Measurements from ENCODE around the gene CPEB2.
A peak's percentile ranks its signal among the peaks of the same experiment; 100 is the strongest.
"Not testable (repeated sequence)": the region's sequence is repeated elsewhere in the genome, so short reads cannot be mapped to it uniquely, and the experiment has no call there.

CPEB2 gene

DNA sequence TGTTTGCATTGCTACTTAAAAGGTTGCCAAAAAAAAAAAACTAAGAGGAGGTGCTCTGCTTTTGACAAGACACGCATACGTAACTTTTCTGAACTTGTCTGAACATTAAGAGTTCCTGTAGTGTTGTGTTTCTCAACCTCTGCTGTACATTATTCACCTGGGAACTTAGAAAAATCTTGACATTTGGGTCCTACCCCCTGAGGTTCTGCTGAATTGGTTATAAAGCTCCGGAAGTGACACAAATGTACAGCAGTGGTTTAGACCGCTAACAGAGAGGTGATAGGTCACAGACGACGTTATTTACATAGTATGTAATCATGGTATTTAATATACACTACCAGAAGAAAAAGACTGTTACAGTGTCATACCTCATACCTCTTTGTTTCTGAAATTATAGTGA is 61.1 kb downstream of the CPEB2 start:
- DNase-seq, result no peak

DNA sequence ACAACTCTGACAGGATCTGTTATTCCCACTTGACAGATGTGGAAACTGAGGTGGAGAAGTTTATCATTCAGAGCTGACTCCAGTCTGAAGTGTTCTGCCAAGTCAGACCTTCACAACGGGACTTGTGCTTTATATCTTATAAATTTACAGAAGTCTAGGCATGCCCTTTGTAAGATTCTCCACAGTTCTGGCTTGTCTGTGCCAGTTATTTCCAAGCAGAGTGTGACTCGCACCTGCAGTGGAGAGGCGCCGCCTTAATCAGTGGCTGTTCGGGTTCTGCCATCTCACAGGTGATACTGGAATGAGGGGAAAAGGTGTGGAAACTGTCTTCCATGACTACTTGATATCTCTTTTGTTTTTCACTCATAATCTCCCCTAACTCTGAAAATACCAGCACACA is 63.2 kb downstream of the CPEB2 start:
- no peak for DNase-seq

DNA sequence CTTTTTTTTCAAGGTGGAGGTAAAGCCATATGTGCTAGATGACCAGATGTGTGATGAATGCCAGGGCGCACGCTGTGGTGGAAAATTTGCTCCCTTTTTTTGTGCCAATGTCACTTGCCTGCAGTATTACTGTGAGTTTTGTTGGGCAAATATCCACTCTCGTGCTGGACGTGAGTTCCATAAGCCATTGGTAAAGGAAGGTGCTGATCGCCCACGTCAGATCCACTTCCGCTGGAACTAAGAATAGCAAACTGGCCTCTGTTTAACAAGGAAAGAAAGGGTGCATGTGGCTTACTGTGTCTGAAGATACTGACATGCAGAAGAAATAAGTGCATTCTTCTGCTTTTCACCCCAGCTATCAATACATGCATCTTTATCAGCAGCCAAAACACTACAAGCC is 63.9 kb downstream of the CPEB2 start:
- DNase-seq, result no peak

DNA sequence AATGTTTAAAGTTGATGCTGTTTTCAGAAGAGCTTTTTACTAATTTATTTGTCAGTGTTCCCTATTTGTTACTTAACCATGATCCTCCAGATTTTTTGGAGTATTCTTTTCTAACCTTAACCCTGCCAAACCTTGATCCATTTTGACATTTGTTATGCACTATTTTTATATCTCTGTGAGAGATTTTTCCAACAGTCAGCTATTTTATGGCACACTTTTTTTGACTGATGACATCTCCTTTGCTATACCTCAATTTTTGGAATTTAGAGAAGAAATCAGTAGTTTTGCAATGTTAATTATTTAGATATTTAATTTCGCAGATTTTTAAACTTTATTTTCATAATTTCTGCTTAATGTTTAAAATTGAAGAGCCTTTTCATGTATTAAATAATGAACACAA is 66.0 kb downstream of the CPEB2 start:
- DNase-seq, result no peak

DNA sequence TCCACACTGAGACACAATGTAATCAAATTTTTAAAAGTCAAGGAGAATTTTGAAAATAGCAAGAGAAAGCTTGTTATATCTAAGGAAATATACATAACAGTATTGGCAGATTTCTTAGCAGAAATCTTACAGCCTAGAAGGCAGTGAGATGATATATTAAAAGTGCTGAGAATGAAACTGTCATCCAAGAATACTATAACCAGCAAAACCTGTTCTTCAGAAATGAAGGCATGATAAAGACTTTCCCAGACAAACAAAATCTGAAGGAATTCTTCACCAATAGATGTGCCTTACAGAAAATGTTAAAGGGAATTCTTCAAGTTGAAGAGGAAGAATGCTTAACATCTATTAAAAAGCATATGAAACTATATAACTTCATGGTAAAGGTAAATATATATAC is 73.6 kb downstream of the CPEB2 start:
- no peak for DNase-seq

DNA sequence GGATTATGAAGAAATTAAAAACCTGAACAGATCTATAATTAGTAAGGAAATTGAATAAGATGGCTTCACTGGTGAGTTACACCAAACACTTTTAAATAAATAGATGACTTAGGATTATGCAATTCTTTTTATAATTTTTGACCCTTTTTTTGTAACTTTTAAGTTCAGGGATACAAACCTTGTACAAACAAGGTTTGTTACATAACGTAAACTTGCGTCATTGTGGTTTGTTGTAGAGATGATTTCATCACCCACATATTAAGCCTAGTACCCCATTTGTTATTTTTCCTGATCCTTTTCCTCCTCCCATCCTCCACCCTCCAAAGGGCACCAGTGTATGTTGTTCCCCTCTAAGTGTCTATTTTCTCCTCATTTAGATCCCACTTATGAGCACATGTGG is 75.7 kb downstream of the CPEB2 start:
- DNase-seq, result peak; percentile 31 to 77

DNA sequence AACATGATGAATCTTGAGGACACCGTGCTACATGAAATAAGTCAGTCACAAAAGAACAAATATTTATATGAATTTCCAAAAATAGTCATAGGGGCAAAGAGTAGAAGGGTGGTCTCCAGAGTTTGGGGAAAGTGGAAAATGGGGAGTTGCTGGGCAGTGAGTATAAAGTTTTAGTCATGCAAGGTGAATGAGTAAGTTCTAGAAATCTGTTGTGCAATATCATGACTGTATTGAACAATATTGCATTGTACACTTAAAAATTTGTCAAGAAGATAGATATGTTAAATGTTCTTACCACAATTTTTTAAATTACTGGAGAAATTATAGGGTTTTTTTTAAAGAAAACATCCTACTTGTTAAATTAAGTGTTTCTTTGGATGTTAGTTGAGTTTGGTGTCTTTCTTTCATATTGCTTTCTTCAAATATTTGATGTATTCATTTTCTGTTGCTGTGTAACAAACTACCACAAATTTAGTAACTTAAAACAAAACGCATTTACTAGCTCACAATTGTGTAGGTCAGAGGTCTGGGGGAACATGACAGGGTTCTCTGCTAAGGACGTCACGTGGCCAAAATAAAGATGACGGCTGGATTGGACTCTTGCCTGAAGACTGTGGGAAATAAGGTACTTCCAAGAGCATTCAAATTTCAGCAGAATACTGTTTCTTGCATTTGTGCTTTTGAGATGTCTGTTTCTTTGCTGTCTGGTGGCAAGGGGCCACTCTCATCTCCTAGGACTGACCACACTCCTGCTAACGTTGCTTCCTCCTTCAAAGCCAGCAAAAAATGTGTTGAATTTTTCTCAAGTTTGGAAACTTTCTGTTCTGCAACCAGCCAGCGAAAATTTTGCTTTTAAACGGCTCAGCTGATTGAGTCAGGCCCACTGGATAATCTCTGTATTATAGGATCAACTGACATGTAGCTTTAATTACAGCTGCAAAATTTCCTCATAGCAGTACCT is 76.7 kb downstream of the CPEB2 start:
- peak; percentile 9 to 55 for DNase-seq

DNA sequence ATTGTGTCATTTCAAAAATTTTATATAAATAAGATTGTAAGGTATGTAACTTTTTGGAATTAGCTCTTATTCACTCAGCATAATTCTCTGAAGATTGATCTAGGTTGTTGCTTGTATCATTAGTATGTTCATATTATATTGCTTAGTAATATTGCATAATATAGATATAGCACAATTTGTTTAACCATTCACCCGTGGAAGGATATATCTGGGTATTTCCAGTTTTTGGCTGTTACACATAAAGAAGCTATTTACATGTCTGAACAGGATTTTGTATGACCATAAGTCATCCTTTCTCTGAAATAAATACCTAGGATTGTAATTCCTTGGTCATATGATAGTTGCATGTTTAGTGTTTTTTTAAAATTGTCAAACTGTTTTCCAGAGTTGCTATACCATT is 82.5 kb downstream of the CPEB2 start:
- no peak for DNase-seq

DNA sequence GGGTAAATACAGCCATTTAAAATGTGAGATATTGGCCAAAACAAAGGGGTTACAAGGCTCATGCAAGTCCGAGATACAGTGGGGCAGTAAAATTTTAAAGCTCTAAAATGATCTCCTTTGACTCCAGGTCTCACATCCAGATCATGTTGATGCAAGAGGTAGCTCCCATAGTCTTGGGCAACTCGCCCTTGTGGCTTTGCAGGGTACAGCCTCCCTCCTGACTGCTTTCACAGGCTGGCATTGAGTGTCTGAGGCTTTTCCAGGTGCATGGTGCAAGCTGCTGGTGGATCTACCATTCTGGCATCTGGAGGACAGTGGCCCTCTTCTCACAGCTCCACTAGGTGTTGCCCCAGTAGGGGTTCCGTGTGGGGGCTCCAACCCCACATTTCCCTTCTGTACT is 83.5 kb downstream of the CPEB2 start:
- not testable (repeated sequence) for DNase-seq

DNA sequence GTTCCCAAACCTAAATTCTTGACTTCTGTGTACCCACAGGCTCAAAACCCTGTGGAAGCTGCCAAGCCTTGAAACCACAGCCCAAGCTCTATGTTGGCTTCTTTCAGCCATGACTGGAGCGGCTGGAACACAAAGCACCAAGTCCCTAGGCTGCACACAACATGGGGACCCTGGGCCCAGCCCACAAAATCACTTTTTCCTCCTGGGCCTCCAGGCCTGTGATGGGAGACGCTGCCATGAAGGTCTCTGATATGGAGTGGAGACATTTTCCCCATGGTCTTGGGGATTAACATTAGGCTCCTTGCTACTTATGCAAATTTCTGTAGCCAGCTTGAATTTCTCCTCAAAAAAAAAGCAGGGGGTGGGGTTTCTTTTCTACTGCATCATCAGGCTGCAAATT is 84.0 kb downstream of the CPEB2 start:
- not testable (repeated sequence) for DNase-seq

DNA sequence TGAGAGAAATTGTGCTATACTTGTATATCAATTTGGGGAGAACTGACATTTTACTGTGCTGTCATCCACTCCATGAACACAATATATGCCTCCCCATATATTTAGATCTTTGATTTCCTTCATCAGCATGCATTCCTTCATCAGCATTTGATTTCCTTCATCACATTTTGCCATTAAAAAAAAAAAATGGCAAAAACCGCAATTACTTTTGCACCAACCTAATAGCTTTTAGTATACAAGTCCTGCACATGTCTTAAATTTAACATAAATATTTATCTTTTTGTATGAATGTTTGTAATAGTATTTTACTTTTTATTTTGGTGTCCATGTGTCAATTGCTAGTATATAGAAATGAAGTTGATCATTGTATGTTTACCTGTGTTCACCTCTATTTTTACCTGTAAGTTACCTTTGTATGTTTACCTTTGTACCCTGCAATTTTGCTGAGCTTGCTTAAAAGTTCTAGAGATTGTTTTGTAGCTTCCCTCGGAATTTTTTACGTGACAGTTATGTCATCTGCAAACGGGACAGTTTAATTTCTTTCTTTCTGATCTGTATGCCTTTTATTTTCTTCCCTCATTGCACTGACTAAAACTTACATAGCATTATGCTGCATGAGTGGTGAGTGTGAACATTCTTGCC is 86.2 kb downstream of the CPEB2 start:
- no peak for DNase-seq

DNA sequence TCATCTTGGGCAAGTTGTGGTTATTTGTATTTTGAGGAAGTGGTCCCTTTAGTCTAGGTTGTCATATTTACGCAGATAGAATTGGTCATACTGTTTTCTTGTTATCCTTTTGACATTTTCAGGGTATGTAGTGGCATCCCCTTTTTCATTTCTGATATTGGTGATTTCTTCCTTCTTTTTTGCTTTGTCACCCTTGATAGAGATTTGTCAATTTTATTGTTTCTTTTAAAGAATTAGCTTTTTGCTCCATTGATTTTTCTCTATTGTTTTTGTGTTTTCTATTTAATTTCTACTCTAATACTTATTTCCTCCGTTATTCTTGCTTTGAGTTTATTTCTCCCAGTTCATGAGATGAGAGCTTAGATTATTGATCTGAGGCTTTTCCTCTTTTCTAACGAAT is 87.7 kb downstream of the CPEB2 start:
- DNase-seq, result no peak

DNA sequence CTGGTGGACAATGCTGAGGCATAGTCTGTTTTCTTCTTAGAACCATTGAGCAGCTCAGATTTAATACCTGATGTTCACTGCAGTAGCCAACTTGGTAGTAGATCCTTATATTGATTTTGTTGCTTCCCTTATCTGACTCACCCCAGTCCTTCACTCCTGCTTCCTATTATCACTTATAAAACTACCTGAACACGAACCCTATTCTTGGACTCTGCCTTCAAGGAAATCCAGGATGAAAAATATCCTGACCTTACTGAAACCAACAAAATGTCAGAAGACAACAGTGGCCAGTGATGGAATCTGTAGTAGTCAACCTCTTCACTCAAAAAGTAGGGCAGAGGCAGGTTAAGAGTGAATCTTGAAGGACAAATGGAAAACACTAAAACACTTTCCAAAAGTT is 98.1 kb downstream of the CPEB2 start:
- no peak for DNase-seq

DNA sequence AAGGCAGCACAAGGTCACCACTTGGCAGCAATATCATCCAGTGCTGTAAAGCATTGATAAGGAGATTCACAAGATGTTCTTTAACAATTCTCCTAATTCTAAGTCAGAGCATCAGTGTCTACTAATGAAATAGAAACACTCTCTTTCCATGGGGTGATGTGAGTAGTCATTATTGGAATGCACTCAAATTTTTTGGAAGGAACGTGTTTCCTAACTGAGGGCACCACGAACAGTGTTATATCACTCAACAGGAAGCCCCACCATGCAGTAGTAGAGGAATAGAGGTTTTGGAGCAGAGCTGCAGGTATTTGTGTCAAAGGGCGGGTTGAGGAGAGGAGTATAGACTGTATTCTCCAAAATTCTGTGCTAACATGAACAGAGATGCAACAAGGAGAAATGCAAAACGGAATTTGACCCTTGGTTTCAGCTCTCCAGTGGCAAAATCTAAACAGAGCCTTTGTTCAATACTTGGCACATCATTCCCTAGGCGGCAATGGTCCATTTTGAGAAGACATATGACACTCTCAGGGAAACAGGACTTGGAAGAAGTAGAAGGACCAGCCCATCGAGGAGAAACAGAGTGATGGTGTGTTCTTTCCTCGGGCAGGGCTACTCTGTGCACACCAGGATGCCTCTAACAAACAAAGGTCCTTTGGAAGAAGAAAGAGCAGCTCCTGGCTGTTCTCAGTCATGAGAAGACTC is 98.9 kb downstream of the CPEB2 start:
- no peak for DNase-seq

DNA sequence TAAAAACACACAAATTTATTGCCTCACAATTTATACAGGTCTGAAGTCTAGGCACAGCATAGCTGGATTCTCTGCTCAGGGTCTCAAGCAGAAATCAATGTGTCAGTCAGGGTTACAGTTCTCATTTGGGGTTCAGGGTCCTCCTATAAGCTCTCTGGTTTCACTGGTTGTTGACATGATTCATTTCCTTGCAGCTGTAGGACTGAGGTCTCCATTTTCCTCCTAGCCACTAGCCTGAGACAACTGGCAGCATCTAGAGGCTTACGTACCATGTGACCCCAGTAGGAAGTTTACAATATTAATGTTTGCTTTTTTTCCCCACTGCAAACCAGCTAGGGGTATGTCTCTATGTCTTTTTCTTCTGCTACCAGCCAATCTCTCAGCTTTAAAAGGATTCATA is 102.5 kb downstream of the CPEB2 start:
- DNase-seq, result no peak

DNA sequence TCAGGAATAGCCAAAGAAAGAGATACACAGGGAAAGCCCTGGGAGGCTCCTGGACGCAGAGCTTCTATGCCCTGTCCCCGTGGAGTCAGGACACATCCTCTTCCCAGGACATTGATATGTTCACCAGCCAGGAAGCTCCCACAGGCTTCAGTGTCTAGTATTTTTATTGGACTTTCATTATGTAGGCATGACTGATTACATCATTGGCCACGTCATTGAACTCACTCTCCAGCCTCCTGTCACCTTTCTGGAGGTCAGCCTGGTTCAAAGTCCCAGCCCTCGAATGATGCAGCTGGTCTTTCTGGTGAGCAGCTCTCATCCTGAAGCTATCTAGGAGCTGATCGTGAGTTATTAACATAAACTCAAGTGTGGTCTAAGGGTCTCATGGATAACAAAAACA is 104.1 kb downstream of the CPEB2 start:
- no peak for DNase-seq

DNA sequence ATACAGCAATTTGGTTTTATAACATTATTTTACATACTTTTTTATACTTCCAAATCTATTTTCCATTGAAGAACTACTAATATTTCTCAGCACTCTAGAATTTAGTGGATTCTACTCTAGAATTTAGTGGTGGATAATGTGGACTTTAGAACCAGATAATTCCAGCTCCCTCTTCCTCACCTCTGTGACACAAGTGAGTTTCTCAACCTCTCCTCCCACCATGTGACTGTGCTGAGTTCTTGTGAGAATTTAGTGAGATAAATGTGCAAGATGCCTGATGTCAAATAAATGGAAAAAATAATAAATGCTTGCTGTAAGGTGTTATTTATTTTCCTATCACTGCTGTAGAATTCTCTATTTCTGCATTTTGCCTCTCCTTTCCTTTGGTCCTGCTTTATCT is 107.3 kb downstream of the CPEB2 start:
- peak in 1 of 2 donors; percentile 3 for DNase-seq

DNA sequence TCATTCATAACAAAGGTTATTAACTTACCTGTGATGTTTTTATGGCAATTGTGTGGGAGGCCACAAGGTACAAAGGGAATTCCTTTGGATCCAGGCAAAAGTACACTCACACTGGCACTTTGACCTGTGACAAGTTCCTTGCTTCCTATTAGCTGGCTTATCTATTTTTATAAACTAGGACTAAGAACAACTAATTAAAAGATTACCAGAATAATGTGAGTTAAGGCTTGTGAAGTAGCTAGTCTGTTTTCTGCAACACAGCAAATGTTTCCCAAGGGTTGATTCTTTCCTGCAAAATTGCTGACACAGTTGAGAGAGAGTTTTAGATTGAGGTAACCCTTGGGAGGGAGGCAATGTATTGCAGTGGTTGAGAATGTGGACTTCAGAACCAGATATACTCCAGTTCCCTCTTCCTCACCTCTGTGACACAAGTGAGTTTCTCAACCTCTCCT is 107.9 kb downstream of the CPEB2 start:
- DNase-seq, result no peak

DNA sequence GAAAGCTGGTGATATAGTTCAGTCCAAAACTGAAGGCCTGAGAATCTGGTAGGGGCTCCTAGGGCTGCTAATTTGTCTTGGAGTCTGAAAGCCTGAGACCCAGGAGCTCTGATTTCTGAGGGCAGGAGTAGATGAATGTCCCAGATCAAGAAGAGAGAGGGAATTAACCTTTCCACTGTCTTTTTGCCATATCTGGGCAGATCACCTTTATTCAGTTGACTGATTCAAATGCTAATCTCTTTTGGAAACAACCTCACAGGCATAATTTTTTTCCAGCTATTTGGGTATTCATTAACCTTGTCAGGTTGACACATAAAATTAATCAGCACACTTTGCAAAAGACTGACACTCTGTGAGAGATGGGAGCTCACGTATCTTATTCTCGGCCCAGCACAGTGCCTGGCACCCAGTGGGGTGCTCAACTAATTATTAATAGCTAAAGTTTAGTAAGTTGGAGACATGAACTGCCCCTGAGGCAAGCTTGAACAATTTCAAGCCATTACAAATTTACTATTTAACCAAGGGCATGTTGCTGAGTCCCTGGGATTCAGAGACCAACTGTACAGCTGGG is 114.3 kb downstream of the CPEB2 start:
- no peak for DNase-seq

DNA sequence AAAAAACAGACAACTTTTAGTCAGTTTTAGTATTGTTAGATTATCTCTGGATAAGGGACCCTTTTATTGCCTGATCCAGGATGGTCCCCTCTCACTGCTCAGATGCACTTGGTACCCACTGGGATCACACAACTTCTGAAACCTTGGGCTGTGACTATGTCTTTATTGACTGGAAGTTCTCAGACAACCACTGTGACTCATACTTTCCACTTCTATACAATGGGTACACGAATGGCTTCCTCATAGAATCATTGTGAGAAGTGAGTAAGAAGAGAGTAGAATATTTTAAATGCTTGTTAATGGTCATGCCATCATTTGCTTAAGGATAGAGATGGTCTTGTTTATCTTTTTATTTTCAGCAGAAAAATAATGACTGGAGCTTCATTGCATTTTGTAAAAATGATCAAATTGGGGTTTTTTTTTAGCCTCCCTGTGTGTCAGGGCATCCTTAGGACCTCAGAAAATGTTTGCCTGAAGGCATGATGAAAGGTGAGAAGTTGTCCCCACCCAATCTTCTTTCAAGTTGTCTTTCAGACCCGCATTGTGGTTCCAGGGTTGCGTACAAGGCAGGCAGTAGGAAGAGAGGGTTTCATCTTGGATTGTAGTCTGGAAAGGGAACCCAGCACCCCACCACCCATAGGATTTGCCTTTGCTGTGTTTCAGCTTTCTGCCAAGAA is 115.1 kb downstream of the CPEB2 start:
- DNase-seq, result no peak

DNA sequence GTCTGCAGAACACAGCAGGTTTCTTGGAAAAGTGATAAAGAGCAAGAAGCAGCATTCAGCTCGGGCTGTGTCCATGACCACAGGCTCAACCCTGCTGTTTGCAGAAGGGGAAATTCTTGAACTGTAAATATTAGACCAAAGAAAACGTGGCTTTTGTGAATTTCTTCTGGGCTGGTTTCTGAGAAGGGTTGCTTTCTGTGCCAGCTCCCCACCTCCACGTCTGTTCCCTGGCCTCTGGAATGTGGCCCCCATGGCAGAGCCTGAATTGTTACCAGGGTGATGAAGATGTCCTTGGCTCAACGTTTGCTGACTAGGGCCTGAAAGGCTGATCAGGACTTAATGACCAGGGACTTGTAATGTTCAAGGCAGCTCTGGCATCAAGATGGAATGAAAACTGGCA is 116.0 kb downstream of the CPEB2 start:
- no peak for DNase-seq
